Measurements from ENCODE around the gene SOCS1.

- TF ChIP-seq SUZ12 (IDR thresholded peaks at IDR 0.05) (no peak), ELF4 (IDR thresholded peaks at IDR 0.05) (no peak), FOXA1 (IDR thresholded peaks at IDR 0.05) (no peak), PKNOX1 (IDR thresholded peaks at IDR 0.05) (no peak)
Measured at GRCh38 chr16:11205754-11206581, 50.0 kb downstream of the SOCS1 start.

All from HEK293T (cell line).